ENCODE results near the gene TSEN34.
"Not testable (repeated sequence)": the region's sequence is repeated elsewhere in the genome, so short reads cannot be mapped to it uniquely, and the experiment has no call there.

GRCh38 chr19:54223277-54223936 is 32.3 kb downstream of the TSEN34 start:
- not testable (repeated sequence) for TF ChIP-seq CTCF, POLR2A (IDR thresholded peaks at IDR 0.05)
